Liver (tissue), 3 donors: ENCODE measurements around the gene GRIN3A.

Experiments
- SP1 ChIP-seq: IDR thresholded peaks from 2 replicates; pipeline ENCODE4 v1.6.1; 2018; ENCODE audit warnings: antibody characterized with exemption, mild to moderate bottlenecking
- TF ChIP-seq, protein P1 (sequence below): fragments of 150-350 bp; IDR thresholded peaks from 2 replicates; pipeline ENCODE4 v1.5.1; 2017; ENCODE audit warnings: improper control_type of control experiment, low read depth, low read length; ENCODE audit not compliant: missing input control
- TF ChIP-seq, protein P2 (sequence below): IDR thresholded peaks from 2 replicates; pipeline ENCODE4 v1.6.1; 2016; ENCODE audit warnings: antibody characterized with exemption, mild to moderate bottlenecking
- donor health status: healthy.
- donor health status: healthy.

DNA sequence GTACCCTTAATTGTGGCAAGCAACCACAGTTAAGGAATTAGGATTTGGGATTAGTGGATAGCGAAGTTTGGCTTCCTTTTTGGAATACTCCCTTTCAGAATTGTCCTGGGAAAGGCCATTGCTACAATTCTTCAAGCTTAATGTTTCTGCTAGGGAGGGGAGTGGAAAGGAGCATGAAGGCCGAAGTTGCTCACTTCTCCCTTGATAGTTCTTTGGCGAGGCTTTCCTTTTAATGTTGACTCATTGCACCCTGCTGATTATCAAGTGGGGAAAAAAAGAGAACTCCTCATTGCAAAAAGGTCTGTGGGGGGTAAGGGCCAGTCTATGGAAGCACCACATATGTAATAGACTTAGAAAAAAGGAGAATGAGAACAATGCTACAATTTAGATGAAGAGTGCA, 30.7 kb downstream of the GRIN3A start:
- TF ChIP-seq, protein P1, sequence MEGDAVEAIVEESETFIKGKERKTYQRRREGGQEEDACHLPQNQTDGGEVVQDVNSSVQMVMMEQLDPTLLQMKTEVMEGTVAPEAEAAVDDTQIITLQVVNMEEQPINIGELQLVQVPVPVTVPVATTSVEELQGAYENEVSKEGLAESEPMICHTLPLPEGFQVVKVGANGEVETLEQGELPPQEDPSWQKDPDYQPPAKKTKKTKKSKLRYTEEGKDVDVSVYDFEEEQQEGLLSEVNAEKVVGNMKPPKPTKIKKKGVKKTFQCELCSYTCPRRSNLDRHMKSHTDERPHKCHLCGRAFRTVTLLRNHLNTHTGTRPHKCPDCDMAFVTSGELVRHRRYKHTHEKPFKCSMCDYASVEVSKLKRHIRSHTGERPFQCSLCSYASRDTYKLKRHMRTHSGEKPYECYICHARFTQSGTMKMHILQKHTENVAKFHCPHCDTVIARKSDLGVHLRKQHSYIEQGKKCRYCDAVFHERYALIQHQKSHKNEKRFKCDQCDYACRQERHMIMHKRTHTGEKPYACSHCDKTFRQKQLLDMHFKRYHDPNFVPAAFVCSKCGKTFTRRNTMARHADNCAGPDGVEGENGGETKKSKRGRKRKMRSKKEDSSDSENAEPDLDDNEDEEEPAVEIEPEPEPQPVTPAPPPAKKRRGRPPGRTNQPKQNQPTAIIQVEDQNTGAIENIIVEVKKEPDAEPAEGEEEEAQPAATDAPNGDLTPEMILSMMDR: no peak
- TF ChIP-seq, protein P2, sequence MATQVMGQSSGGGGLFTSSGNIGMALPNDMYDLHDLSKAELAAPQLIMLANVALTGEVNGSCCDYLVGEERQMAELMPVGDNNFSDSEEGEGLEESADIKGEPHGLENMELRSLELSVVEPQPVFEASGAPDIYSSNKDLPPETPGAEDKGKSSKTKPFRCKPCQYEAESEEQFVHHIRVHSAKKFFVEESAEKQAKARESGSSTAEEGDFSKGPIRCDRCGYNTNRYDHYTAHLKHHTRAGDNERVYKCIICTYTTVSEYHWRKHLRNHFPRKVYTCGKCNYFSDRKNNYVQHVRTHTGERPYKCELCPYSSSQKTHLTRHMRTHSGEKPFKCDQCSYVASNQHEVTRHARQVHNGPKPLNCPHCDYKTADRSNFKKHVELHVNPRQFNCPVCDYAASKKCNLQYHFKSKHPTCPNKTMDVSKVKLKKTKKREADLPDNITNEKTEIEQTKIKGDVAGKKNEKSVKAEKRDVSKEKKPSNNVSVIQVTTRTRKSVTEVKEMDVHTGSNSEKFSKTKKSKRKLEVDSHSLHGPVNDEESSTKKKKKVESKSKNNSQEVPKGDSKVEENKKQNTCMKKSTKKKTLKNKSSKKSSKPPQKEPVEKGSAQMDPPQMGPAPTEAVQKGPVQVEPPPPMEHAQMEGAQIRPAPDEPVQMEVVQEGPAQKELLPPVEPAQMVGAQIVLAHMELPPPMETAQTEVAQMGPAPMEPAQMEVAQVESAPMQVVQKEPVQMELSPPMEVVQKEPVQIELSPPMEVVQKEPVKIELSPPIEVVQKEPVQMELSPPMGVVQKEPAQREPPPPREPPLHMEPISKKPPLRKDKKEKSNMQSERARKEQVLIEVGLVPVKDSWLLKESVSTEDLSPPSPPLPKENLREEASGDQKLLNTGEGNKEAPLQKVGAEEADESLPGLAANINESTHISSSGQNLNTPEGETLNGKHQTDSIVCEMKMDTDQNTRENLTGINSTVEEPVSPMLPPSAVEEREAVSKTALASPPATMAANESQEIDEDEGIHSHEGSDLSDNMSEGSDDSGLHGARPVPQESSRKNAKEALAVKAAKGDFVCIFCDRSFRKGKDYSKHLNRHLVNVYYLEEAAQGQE: no peak
- TF ChIP-seq SP1: no peak
